Endothelial cell of umbilical vein (primary cell): Measurements from ENCODE around the gene FSD1. TPM values are rescaled to one million over a fixed set of nuclear protein-coding genes. Genes with fewer than 3 reads are reported as not detected.

ENCODE experiments used
- BruUV-seq: library from RNA; stranded (reverse); fragments of 400-500 nt; replicated peaks from 2 replicates; lab custom pipeline; 2021; lab: Mats Ljungman, UMichigan
- CTCF ChIA-PET: fragments of 300-600, 350-600 bp; sonication (Branson Sonifier 250); formaldehyde crosslinking; loops from one replicate; lab custom pipeline; 2021; ENCODE audit warnings: antibody characterized with exemption, inconsistent platforms; lab: Charles Lee
- POLR2A ChIA-PET: fragments of 300-600, 350-600 bp; sonication (Branson Sonifier 250); formaldehyde crosslinking; loops from one replicate; lab custom pipeline; 2021; ENCODE audit warnings: antibody characterized with exemption, inconsistent platforms; lab: Charles Lee
- DNase-seq: peaks from one replicate; pipeline ENCODE4 v3.0.0-alpha.2; 2011; ENCODE audit warnings: low read depth, low spot score
- FAIRE-seq: peaks from 2 replicates; lab custom pipeline; 2011; peaks lifted over from hg19 to GRCh38; lab: Jason Lieb, UNC
- H2AFZ ChIP-seq: 2 replicates; pipeline ENCODE4 v1.6.0; 2012; ENCODE audit warnings: low read depth, low read length, control low read depth, inconsistent platforms
- H3K27ac ChIP-seq: 2 replicates; pipeline ENCODE4 v1.5.1; 2011; ENCODE audit warnings: low read depth, mild to moderate bottlenecking, control low read depth, low read length, moderate library complexity; ENCODE audit not compliant: insufficient read depth
- H3K27me3 ChIP-seq, 2 experiments: 2 replicates each; pipeline versions ENCODE4 v1.6.0 to v1.6.1; 2011; ENCODE audit warnings: low read length in 2 of 2, mixed read lengths in 1 of 2; ENCODE audit not compliant: control insufficient read depth in 2 of 2, insufficient read depth in 2 of 2
- H3K36me3 ChIP-seq, 2 experiments: 2 replicates in 1 of 2; 3 replicates in 1 of 2; pipeline ENCODE4 v1.5.1; 2011; ENCODE audit warnings: low read length in 2 of 2, mild to moderate bottlenecking in 1 of 2, moderate library complexity in 1 of 2; ENCODE audit not compliant: control insufficient read depth in 2 of 2, insufficient read depth in 2 of 2; ENCODE audit errors: extremely low read depth in 1 of 2
- H3K4me1 ChIP-seq: 3 replicates; pipeline ENCODE4 v1.5.1; 2011; ENCODE audit warnings: mild to moderate bottlenecking, low read length; ENCODE audit not compliant: control insufficient read depth, insufficient read depth; ENCODE audit errors: extremely low read depth
- H3K4me2 ChIP-seq: 2 replicates; pipeline ENCODE4 v1.6.1; 2011; ENCODE audit warnings: low read length, control low read depth, mixed read lengths; ENCODE audit not compliant: insufficient read depth
- H3K4me3 ChIP-seq, 3 experiments: fragments of 200-600 bp in 1 of 3; sonication (generic), shearing (Covaris generic) in 1 of 3; replicated peaks in 1 of 3; 2 replicates each; pipeline ENCODE4 v1.5.1; 2011 to 2016; ENCODE audit warnings: control low read depth in 3 of 3, low read length in 3 of 3, mild to moderate bottlenecking in 2 of 3, inconsistent platforms in 1 of 3, low read depth in 1 of 3, moderate library complexity in 1 of 3; ENCODE audit not compliant: insufficient read depth in 1 of 3
- H3K79me2 ChIP-seq: 2 replicates; pipeline ENCODE4 v1.6.0; 2012; ENCODE audit warnings: low read length, inconsistent platforms; ENCODE audit not compliant: control insufficient read depth, insufficient read depth
- H3K9ac ChIP-seq: replicated peaks from 2 replicates; pipeline ENCODE3; 2011; ENCODE audit warnings: low read length, control low read depth; ENCODE audit not compliant: insufficient read depth; ENCODE audit errors: extremely low read depth
- H3K9me1 ChIP-seq: replicated peaks from 3 replicates; pipeline ENCODE4 v1.6.0; 2011; ENCODE audit warnings: mild to moderate bottlenecking, low read length; ENCODE audit not compliant: control insufficient read depth, insufficient read depth; ENCODE audit errors: extremely low read depth
- H3K9me3 ChIP-seq: replicated peaks from 2 replicates; pipeline ENCODE4 v1.5.1; 2012; ENCODE audit warnings: low read length, inconsistent platforms; ENCODE audit not compliant: control insufficient read depth, insufficient read depth
- H4K20me1 ChIP-seq: replicated peaks from 2 replicates; pipeline ENCODE3; 2011; ENCODE audit warnings: mild to moderate bottlenecking, low read length; ENCODE audit not compliant: control insufficient read depth, insufficient read depth; ENCODE audit errors: extremely low read depth
- CTCF ChIP-seq, 2 donors: IDR thresholded peaks; 1 replicate in 1 of 2; 2 replicates in 1 of 2; pipeline ENCODE4 v1.5.1; 2011; ENCODE audit warnings: low read length in 2 of 2, mild to moderate bottlenecking in 2 of 2, moderate library complexity in 2 of 2, control low read depth in 1 of 2, inconsistent platforms in 1 of 2, low read depth in 1 of 2; ENCODE audit not compliant: insufficient read depth in 1 of 2; ENCODE audit errors: extremely low read depth in 1 of 2
- EZH2 ChIP-seq: IDR thresholded peaks from 2 replicates; pipeline ENCODE4 v1.6.1; 2012; ENCODE audit warnings: borderline replicate concordance, low read depth, mild to moderate bottlenecking, moderate library complexity, low read length, inconsistent platforms; ENCODE audit not compliant: severe bottlenecking
- FOS ChIP-seq: IDR thresholded peaks from 2 replicates; pipeline ENCODE4 v1.6.1; 2011; ENCODE audit warnings: mild to moderate bottlenecking, low read length, moderate library complexity, borderline replicate concordance; ENCODE audit not compliant: insufficient read depth
- GATA2 ChIP-seq: IDR thresholded peaks from 2 replicates; pipeline ENCODE4 v1.7.0; 2011; ENCODE audit warnings: low read depth, mild to moderate bottlenecking, moderate library complexity, mixed read lengths, low read length; ENCODE audit not compliant: insufficient read length, insufficient read depth
- JUN ChIP-seq: IDR thresholded peaks from 2 replicates; pipeline ENCODE4 v1.6.1; 2011; ENCODE audit warnings: borderline replicate concordance, low read depth; ENCODE audit not compliant: insufficient read length, insufficient read depth
- MYC ChIP-seq: IDR thresholded peaks from one replicate; pipeline ENCODE4 v1.6.1; 2011; ENCODE audit warnings: mild to moderate bottlenecking, low read depth, low read length
- POLR2A ChIP-seq: IDR thresholded peaks from 2 replicates; pipeline ENCODE4 v1.6.1; 2012; ENCODE audit warnings: low read depth, mild to moderate bottlenecking, control low read depth, low read length
- POLR2AphosphoS5 ChIP-seq: IDR thresholded peaks from 2 replicates; pipeline ENCODE4 v1.6.1; 2012; ENCODE audit warnings: low read depth, mild to moderate bottlenecking, control low read depth, low read length, moderate library complexity; ENCODE audit not compliant: insufficient read depth
- dilution Hi-C: fragments of 300-500 bp; cut with MboI; formaldehyde crosslinking; loops from one replicate; pipeline ENCODE4 v1.15.0; 2019; ENCODE audit warnings: low sequenced_read_pairs; ENCODE audit not compliant: extremely low pct_ligation_motif_present
- intact Hi-C: fragments of 100-400 bp; cut with micrococcal nuclease; formaldehyde crosslinking; loops from one replicate; pipeline ENCODE4 v1.10.0; 2022
- polyA plus RNA-seq, 4 experiments: library from polyadenylated mRNA; depleted of rRNA in 3 of 4; stranded (reverse) in 3 of 4; unstranded in 1 of 4; fragments of >200 nt; gene quantifications; 2 replicates each; pipeline versions ENCODE4 v1.2.1 to v1.2.3, GENCODE V29; 2011 to 2012; ENCODE audit warnings: missing spikeins in 1 of 4
- total RNA-seq: library from RNA; stranded (reverse); gene quantifications from 2 replicates; pipeline ENCODE4 v1.2.3, GENCODE V29; 2021
- TF ChIP-seq, protein P1 (sequence below): IDR thresholded peaks from 2 replicates; pipeline ENCODE4 v1.6.1; 2011; ENCODE audit not compliant: insufficient read depth, insufficient read length

Gene FSD1
- total and polyA plus RNA-seq, 2 donors (not counting 3 experiments of a cell fraction or from before 2014, with no cell fraction given) = 25.8 to 55.5 TPM

GRCh38 chr19:4367336-4367723 lies 62.9 kb downstream of the FSD1 start:
- Histone ChIP-seq H3K36me3 (peaks cover 5 to 46% of the 10 kb centered on the region in 2 experiments), H3K27ac (no peak overlapping the region), H4K20me1 (no peaks in the 10 kb centered on the region), H3K4me1 (peaks cover 20% of the 10 kb centered on the region), H3K9me1 (no peaks in the 10 kb centered on the region), H3K27me3 (no peaks in the 10 kb centered on the region), H3K9ac (no peak overlapping the region), H3K79me2 (peaks cover 48% of the 10 kb centered on the region), H3K9me3 (no peaks in the 10 kb centered on the region), H3K4me3 (no peak overlapping the region), H2AFZ (no peak overlapping the region), H3K4me2 (no peak overlapping the region)
- FAIRE-seq (no peak), DNase-seq (no peak)
- no peak for TF ChIP-seq JUN
- no peak for TF ChIP-seq GATA2
- no peak for TF ChIP-seq CTCF (IDR thresholded peaks at IDR 0.05; ENCODE audit: extremely low read depth in 1 of 2, insufficient read depth in 1 of 2, low read depth in 1 of 2, low read length in 2 of 2)
- TF ChIP-seq FOS = no peak
- TF ChIP-seq, protein P1, sequence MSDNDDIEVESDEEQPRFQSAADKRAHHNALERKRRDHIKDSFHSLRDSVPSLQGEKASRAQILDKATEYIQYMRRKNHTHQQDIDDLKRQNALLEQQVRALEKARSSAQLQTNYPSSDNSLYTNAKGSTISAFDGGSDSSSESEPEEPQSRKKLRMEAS = no peak
- no peak for TF ChIP-seq MYC
- no peak for TF ChIP-seq EZH2
- TF ChIP-seq POLR2A = no peak
- no peak for TF ChIP-seq POLR2AphosphoS5
- dilution Hi-C loops (loop anchor here (10.0 kb wide), 1 partner anchor 47 kb away; no protein-coding TSS in a partner anchor), intact Hi-C loops (no loop called here)
- no TSS peak for BruUV-seq
- CTCF ChIA-PET = interaction anchor here (1.5 to 1.7 kb wide), 2 partner anchors 15 to 33 kb away, joined by 4 to 9 read pairs; partner anchors contain the start of gene SH3GL1
- POLR2A ChIA-PET = no interaction called here
